ENCODE measurements around the gene GRK2. TPM values are rescaled to one million over a fixed set of nuclear protein-coding genes. Genes with fewer than 3 reads are reported as not detected.

GRK2 gene
- total and polyA plus RNA-seq, 2 of the 13 experiments (the other 11 are each of a cell fraction or from before 2014, with no cell fraction given): 31.3 to 42.4 TPM

DNA sequence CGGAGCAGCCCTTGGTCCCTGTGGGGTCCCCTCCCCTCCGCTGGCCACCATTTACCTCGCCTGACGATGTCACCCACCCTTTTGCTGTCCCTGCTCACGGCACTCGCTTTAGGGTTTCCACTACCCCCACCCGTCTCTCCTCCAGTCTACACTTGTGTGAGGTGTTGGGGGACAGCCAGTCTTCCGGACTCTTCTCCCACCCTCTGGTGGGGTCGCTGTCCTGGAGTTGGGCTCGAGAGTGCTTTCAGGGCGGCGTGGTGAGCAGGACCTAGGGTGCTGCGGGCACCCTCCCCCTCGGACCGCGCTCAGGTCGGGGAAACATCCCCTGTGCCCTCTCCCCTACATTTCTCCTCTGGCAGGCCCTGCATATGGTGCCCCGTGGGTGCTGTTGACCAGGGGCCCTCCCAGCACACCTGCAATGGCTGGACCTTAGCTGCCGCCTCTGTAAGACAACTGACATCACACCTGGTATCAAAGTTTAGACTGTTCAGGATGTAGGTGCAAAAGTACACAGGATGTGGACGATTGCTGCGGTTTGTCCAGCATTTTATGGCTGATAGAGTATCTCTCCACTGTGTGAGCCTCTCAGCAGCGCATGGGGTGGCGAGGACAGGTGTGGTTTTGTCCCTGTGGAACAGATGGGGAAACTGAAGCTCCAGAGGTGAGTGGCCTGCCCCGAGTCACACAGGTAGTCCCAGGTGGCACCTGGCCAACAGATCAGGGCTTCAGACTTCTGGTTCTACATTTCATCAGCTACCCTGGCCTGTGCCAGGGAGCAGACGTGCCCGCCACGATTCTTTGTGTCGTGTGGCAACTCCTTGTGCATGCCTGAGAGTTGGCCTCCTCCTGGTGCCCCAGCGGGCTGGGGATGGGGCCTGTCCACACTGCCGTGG is 1.2 kb downstream of the GRK2 start (continued):
- TF ChIP-seq, protein P1, sequence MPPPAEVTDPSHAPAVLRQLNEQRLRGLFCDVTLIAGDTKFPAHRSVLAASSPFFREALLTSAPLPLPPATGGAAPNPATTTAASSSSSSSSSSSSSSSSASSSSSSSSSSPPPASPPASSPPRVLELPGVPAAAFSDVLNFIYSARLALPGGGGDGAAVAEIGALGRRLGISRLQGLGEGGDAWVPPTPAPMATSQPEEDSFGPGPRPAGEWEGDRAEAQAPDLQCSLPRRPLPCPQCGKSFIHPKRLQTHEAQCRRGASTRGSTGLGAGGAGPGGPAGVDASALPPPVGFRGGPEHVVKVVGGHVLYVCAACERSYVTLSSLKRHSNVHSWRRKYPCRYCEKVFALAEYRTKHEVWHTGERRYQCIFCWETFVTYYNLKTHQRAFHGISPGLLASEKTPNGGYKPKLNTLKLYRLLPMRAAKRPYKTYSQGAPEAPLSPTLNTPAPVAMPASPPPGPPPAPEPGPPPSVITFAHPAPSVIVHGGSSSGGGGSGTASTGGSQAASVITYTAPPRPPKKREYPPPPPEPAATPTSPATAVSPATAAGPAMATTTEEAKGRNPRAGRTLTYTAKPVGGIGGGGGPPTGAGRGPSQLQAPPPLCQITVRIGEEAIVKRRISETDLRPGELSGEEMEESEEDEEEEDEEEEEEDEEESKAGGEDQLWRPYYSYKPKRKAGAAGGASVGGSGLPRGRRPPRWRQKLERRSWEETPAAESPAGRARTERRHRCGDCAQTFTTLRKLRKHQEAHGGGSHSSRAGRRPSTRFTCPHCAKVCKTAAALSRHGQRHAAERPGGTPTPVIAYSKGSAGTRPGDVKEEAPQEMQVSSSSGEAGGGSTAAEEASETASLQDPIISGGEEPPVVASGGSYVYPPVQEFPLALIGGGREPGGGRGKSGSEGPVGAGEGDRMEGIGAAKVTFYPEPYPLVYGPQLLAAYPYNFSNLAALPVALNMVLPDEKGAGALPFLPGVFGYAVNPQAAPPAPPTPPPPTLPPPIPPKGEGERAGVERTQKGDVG (CRISPR knock-in tag; IDR thresholded peaks at IDR 0.05; ENCODE audit: borderline replicate concordance): no peak
- TF ChIP-seq, protein P2, sequence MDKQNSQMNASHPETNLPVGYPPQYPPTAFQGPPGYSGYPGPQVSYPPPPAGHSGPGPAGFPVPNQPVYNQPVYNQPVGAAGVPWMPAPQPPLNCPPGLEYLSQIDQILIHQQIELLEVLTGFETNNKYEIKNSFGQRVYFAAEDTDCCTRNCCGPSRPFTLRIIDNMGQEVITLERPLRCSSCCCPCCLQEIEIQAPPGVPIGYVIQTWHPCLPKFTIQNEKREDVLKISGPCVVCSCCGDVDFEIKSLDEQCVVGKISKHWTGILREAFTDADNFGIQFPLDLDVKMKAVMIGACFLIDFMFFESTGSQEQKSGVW (CRISPR knock-in tag; IDR thresholded peaks at IDR 0.05; ENCODE audit: borderline replicate concordance): no peak
- TF ChIP-seq ZNF772 (CRISPR knock-in tag; IDR thresholded peaks at IDR 0.05) (peak; percentile 82; the same call in 1 of the 2 replicates), GTF2F1 (IDR thresholded peaks at IDR 0.05; ENCODE audit: low read length) (no peak), ZNF329 (CRISPR knock-in tag; IDR thresholded peaks at IDR 0.05; ENCODE audit: low read depth) (no peak), NFKB2 (CRISPR knock-in tag; IDR thresholded peaks at IDR 0.05; ENCODE audit: borderline replicate concordance) (no peak), ZBTB1 (CRISPR knock-in tag; IDR thresholded peaks at IDR 0.05; ENCODE audit: borderline replicate concordance) (no peak), KLF12 (CRISPR knock-in tag; IDR thresholded peaks at IDR 0.05; ENCODE audit: borderline replicate concordance) (no peak), ZNF776 (CRISPR knock-in tag; IDR thresholded peaks at IDR 0.05) (no peak), ZNF737 (CRISPR knock-in tag; IDR thresholded peaks at IDR 0.05; ENCODE audit: borderline replicate concordance) (no peak), U2AF1 (optimal IDR thresholded peaks at IDR 0.05; ENCODE audit: low read depth, low read length) (no peak), SIN3A (IDR thresholded peaks at IDR 0.05; ENCODE audit: borderline replicate concordance, low read depth, low read length) (no peak), CENPX (CRISPR knock-in tag; IDR thresholded peaks at IDR 0.05) (no peak), ZBTB44 (CRISPR knock-in tag; IDR thresholded peaks at IDR 0.05) (no peak), POLR2G (IDR thresholded peaks at IDR 0.05; ENCODE audit: low read depth, low read length) (peak; percentile 60; the same call in 1 of the 2 replicates), GABPB1 (CRISPR knock-in tag; IDR thresholded peaks at IDR 0.05) (no peak), ZBTB20 (CRISPR knock-in tag; IDR thresholded peaks at IDR 0.05; ENCODE audit: borderline replicate concordance, low read depth) (peak; percentile 70; the same call in 1 of the 2 replicates), SP1 (IDR thresholded peaks at IDR 0.05) (no peak), SP1 (CRISPR knock-in tag; IDR thresholded peaks at IDR 0.05) (no peak), HINFP (CRISPR knock-in tag; IDR thresholded peaks at IDR 0.05; ENCODE audit: low read depth) (no peak), ASH2L (IDR thresholded peaks at IDR 0.05; ENCODE audit: insufficient read length, low read depth, low read length) (no peak), RAD21 (CRISPR knock-in tag; IDR thresholded peaks at IDR 0.05) (no peak), MTF1 (CRISPR knock-in tag; IDR thresholded peaks at IDR 0.05) (no peak)

Data from HepG2 (cell line).